ENCODE results near the gene TMC1. TPM values are rescaled to one million over a fixed set of nuclear protein-coding genes. Genes with fewer than 3 reads are reported as not detected.
A peak's percentile ranks its signal among the peaks of the same experiment; 100 is the strongest.
"Not testable (repeated sequence)": the region's sequence is repeated elsewhere in the genome, so short reads cannot be mapped to it uniquely, and the experiment has no call there.

TMC1 gene
- not detected for total RNA-seq

DNA sequence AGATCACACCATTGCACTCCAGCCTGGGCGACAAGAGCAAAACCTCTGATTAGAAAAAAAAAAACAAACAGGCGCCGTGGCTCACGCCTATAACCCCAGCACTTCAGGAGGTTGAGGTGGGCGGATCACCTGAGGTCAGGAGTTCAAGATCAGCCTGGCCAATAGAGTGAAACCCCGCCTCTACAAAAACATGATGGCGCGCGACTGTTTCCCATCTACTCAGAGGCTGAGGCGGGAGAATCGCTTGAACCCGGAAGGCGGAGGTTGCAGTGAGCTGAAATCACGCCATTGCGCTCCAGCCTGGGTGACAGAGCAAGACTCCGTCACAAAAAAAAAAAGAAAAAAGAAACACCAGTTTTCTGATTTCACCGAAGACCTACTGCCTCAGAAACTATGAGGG lies at the start of gene TMC1:
TMC1 (plus strand) TSS at position 193 of the 400 bp plus-strand sequence. CDS start 127,041 bp downstream, outside the sequence.
- H3K36me3 Mint-ChIP-seq, H3K27ac Mint-ChIP-seq: not testable (repeated sequence)
- intact Hi-C loops (cut with micrococcal nuclease), result loop anchor here (10.0 kb wide), 1 partner anchor 607 kb away; the partner anchor contains the start of genes ABHD17B and C9orf85

DNA sequence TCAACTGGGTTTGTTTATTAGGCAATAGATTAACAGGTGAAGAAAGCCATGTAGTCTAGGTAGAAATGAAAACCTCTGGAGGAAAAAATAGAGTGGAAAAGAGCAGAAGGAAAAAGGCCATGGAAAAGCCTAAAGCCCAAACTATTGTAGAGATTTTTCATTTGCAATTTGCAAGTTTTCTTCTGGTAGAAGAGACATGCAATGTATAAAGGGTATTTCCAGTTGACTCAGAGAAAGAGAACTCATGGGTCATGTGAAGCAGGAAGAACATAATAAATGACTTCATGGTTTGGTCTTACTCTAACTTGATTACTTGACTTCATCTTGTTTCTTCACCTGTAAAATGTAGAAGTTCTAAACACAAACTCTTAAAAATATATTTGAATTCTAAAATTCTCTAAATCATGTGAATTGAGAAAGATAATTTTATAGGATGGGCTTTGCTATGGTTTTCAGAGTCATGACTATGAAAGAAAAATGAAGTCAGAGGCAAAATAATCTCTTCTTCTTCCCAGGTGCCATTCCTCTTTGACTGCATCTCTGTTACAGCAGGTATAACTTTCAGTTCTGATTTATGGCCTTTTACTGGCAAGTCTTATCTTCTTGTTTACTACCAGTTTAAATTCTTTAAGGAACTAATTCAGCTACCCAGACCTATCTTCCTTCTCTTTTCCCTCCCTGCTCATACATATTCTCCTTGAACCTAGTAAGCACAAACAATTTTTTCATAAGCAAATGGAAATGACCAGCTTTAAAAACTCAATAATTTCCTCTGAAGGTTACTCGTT lies 47.7 kb upstream of the TMC1 start:
- Mint-ChIP-seq H3K4me3 (no peak overlapping the region), H3K9me3 (no peaks in the 10 kb centered on the region), H3K4me1 (ENCODE audit: low read depth) (peaks cover 41% of the 10 kb centered on the region), H3K27me3 (no peaks in the 10 kb centered on the region), H3K27ac (peak overlapping the region; percentile 79), H3K36me3 (no peaks in the 10 kb centered on the region)
- ChIA-PET POLR2A (no interaction called here), CTCF (no interaction called here)
- intact Hi-C loops (cut with micrococcal nuclease), result loop anchor here (1.0 to 10.0 kb wide), 6 partner anchors 29 to 689 kb away; partner anchors contain the start of genes ABHD17B, ANXA1 and C9orf85
- DNase-seq, result no peak

More for the DNA sequence above, at the start of gene TMC1:
- DNase-seq, CTCF ChIA-PET, H3K9me3 Mint-ChIP-seq, H3K27me3 Mint-ChIP-seq, H3K4me3 Mint-ChIP-seq, POLR2A ChIA-PET: not testable (repeated sequence)
- peaks cover 17% of the 10 kb centered on the region for H3K4me1 Mint-ChIP-seq (ENCODE audit: low read depth)

DNA sequence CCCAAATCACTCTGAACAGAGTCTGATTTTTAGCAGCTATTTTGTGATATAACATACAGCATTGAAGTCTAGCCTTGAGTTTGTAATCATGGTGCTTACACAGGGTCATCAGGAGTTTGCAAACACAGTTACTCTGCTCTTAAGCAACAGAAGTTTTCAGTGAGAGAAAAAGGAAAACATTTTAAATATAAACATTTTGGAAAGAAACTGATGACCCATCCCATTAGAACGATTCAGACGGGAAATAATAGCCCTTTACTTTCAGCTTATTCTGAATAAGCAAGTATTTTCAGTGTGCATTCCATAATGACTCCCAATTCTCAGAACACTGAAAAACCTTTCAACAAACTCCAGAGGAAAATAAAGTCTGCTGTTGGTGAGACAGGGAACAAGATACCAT lies 46.7 kb upstream of the TMC1 start:
- Mint-ChIP-seq H3K4me1 (ENCODE audit: low read depth) (peaks cover 49% of the 10 kb centered on the region), H3K9me3 (no peaks in the 10 kb centered on the region)

DNA sequence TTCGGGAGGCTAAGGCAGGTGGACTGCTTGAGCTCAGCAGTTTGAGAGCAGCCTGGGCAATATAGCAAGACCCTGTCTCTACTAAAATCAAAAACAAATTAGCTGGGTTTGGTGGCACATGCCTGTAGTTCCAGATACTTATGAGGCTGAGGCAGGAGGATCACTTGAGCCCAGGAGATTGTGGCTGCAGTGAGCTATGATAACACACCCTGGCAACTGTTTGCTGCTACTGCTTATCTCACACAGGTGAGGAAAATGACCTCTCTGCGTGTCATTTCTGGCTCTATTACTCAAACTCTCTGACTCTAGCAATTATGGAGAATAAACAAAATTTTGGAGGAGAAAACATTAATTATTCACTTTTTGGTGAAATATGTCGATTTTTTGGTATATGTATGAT lies 45.3 kb upstream of the TMC1 start:
- CTCF ChIA-PET, result no interaction called here
- no peaks in the 10 kb centered on the region for H3K36me3 Mint-ChIP-seq

More for the DNA sequence above, 46.7 kb upstream of the TMC1 start:
- ChIA-PET POLR2A (no interaction called here), CTCF (interaction anchor here (1.0 kb wide), 1 partner anchor 117 kb away, joined by 3 read pairs; no protein-coding TSS in a partner anchor)
- no peak for DNase-seq
- Mint-ChIP-seq H3K27me3 (no peaks in the 10 kb centered on the region), H3K27ac (no peak overlapping the region), H3K4me3 (no peak overlapping the region), H3K36me3 (no peaks in the 10 kb centered on the region)
- intact Hi-C loops (cut with micrococcal nuclease), result loop anchor here (10.0 kb wide), 4 partner anchors 110 to 690 kb away; partner anchors contain the start of genes ABHD17B, ANXA1 and C9orf85

DNA sequence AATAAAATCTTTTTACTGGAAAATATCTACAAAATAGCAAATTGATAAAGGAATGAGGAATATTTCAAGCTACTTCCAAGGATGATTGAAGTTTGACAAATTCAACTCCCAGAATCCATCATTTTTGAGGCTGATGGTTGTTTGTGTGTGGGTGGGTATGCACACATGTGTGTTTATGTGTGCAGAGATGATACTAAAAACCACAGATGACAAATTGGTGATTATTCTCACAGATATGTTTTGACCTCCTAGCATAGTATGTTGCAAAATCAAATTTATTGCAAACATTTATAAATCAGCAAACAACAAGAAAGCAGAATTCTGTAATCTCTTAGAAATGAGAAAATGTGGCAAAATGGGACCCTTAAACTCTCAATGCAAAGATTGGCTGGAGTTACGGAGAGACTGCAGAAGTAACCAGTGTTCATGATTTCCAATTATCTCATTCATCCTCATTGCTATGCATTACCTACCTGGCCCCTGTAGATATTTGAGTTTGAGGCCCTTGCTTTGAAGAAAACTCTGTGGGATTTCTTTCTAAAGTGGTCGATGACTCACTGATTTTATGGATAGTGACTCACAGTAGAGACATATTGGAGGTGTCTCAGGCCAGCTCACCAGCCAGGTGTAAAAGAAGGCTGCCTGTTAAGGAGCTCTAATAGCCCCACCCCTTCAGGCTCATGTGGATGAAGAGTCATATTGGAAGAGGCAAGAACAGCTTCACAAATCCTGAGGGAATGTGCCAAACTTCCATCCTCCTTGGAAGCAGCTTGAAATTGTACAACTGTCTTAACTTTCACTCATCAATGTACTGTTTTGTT lies 44.6 kb upstream of the TMC1 start:
- Mint-ChIP-seq H3K27ac (peak overlapping the region; percentile 62), H3K36me3 (no peaks in the 10 kb centered on the region), H3K27me3 (no peaks in the 10 kb centered on the region), H3K9me3 (no peaks in the 10 kb centered on the region), H3K4me3 (peak overlapping the region; percentile 33), H3K4me1 (ENCODE audit: low read depth) (peaks cover 46% of the 10 kb centered on the region)
- ChIA-PET POLR2A (no interaction called here), CTCF (no interaction called here)
- peak; percentile 58 for DNase-seq
- intact Hi-C loops (cut with micrococcal nuclease), result loop anchor here (1.0 to 10.0 kb wide), 9 partner anchors 32 to 692 kb away; partner anchors contain the start of genes ABHD17B, ANXA1, C9orf85 and ZFAND5

More for the DNA sequence above, 45.3 kb upstream of the TMC1 start:
- no peaks in the 10 kb centered on the region for H3K9me3 Mint-ChIP-seq
- peak overlapping the region; percentile 49 for H3K27ac Mint-ChIP-seq
- intact Hi-C loops (cut with micrococcal nuclease), result loop anchor here (2.0 to 10.0 kb wide), 5 partner anchors 87 to 691 kb away; partner anchors contain the start of genes ABHD17B, ANXA1 and C9orf85
- POLR2A ChIA-PET, result no interaction called here
- DNase-seq, result no peak
- peaks cover 49% of the 10 kb centered on the region for H3K4me1 Mint-ChIP-seq (ENCODE audit: low read depth)
- H3K27me3 Mint-ChIP-seq, result no peaks in the 10 kb centered on the region
- no peak overlapping the region for H3K4me3 Mint-ChIP-seq

DNA sequence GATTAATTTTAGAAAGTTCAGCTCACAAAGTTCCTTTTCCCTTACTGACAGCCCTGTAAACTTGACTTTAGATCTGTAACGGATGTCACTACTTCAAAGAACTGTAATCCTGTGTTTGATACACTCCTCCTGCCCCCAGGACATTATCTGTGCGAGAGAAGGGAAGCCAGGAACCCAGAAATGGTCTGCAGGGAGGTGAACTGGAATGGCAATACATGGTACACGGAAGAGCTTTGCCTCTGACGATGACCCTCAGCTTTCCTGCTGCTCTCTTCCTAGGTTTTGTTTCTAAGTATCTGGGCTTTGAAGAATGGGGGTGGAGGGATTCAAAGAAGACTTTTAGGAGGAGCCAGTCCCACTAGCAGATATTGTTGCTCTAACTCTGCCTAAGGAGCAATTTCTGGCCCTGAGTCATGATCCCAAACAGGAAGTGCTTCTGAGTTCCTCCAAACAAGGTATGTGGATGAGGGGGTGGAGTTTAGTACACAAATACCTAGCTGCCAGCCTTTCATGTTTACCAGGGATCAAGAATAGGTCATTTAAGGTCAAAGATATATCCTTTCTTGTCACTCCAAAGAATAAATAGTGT lies 43.4 kb upstream of the TMC1 start:
- CTCF ChIA-PET, result no interaction called here
- peak; percentile 39 for DNase-seq
- intact Hi-C loops (cut with micrococcal nuclease), result loop anchor here (1.0 to 10.0 kb wide), 9 partner anchors 31 to 693 kb away; partner anchors contain the start of genes ABHD17B, ANXA1, C9orf85 and ZFAND5
- POLR2A ChIA-PET, result no interaction called here
- Mint-ChIP-seq H3K4me1 (ENCODE audit: low read depth) (peaks cover 41% of the 10 kb centered on the region), H3K27ac (peak overlapping the region; percentile 23), H3K36me3 (no peaks in the 10 kb centered on the region), H3K4me3 (no peak overlapping the region), H3K27me3 (no peaks in the 10 kb centered on the region), H3K9me3 (no peaks in the 10 kb centered on the region)

DNA sequence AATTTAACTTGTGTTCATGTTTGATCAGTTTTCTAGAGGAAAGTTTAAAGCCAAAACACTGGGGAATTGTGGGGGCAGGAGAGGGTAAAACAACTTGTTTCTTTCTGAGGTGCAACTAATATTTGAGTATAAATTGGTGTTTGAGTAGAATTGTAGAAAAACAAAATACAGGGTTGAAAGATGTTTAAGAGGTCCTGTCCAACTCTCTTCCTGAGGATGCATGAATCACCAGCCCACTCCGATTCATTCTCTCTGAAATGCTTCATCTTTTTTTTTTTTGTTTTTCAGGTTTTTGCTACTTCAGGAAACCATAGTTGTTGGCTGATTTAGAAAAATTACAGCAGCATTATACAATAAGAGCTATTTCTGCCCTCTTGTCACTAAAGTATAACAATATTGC lies 42.4 kb upstream of the TMC1 start:
- Mint-ChIP-seq H3K27ac (peak overlapping the region; percentile 34), H3K4me3 (no peak overlapping the region), H3K9me3 (no peaks in the 10 kb centered on the region), H3K27me3 (no peaks in the 10 kb centered on the region), H3K36me3 (no peaks in the 10 kb centered on the region), H3K4me1 (ENCODE audit: low read depth) (peaks cover 34% of the 10 kb centered on the region)
- ChIA-PET CTCF (no interaction called here), POLR2A (no interaction called here)
- intact Hi-C loops (cut with micrococcal nuclease), result loop anchor here (10.0 kb wide), 4 partner anchors 106 to 694 kb away; partner anchors contain the start of genes ABHD17B, ANXA1 and C9orf85
- no peak for DNase-seq

DNA sequence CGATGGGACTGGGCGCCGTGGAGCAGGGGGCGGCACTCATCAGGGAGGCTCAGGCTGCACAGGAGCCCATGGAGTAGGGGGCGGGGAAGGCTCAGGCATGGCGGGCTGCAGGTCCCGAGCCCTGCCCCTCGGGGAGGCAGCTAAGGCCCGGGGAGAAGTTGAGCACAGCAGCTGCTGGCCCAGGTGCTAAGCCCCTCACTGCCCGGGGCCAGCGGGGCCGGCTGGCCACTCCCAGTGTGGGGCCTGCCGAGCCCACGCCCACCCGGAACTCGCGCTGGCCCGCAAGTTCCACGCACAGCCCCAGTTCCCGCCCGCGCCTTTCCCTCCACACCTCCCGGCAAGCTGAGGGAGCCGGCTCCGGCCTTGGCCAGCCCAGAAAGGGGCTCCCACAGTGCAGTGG lies 41.1 kb upstream of the TMC1 start:
- CTCF ChIA-PET; intact Hi-C loops (cut with micrococcal nuclease); POLR2A ChIA-PET; H3K27ac Mint-ChIP-seq; H3K4me3 Mint-ChIP-seq; H3K36me3 Mint-ChIP-seq; DNase-seq; H3K9me3 Mint-ChIP-seq; H3K27me3 Mint-ChIP-seq: not testable (repeated sequence)
- H3K4me1 Mint-ChIP-seq (ENCODE audit: low read depth), result peaks cover 28% of the 10 kb centered on the region

DNA sequence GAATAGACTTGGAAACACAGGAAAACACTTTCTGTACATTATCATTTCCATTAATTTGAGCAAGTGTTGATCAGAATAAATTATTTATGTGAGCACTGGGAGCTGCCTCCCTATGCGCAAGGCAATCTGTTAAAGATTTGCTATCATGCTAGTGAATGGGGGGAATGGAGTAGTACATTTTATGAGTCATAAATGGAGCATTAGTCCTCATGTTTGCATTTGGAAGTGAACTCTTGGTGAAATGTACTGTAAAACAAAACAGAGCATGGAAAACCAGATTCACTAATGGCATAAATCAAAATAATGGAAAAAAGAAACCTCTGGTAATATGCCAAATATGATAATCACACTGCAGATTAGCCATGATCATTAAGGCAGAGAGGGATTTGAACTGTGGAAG lies 40.5 kb upstream of the TMC1 start:
- no peaks in the 10 kb centered on the region for H3K36me3 Mint-ChIP-seq
- ChIA-PET POLR2A (no interaction called here), CTCF (no interaction called here)
- no peaks in the 10 kb centered on the region for H3K27me3 Mint-ChIP-seq
- no peaks in the 10 kb centered on the region for H3K9me3 Mint-ChIP-seq
- DNase-seq, result no peak
- intact Hi-C loops (cut with micrococcal nuclease), result no loop called here
- no peak overlapping the region for H3K27ac Mint-ChIP-seq
- H3K4me1 Mint-ChIP-seq (ENCODE audit: low read depth), result peaks cover 28% of the 10 kb centered on the region
- H3K4me3 Mint-ChIP-seq, result no peak overlapping the region

DNA sequence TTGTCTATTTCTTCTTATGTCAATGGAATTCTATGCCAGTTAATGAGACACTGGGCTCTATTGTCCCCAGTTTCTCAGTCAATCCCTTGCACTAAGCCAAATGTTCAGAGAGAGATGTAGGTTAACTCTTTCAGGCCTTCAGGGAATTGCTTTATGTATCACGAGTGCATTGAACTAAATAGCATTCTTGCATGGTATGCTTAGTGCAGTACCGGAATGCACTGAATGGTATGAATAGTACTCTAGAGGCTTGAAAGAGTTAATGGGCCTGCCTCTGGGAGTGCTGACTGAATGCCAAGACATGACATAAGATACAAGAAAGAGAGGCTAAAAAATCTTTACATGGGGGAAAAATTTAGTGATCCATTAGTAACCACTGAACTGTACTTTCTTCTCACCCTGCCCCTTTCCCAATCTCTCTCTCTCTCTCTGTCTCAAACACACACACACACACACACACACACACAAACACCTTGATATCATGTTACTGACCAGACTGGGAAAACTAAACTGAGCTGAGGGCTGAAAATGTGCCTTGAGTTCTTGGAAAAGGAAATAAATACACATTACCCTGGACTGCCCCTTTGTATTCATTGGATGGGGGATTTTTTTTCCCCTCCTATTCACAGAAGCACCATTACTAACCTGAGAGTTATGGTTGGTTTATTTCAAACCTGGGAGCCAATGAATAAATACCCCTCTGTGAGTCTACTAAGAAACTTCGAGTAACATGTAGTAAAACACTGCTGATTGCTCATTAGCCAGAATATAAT lies 35.4 kb upstream of the TMC1 start:
- no peaks in the 10 kb centered on the region for H3K9me3 Mint-ChIP-seq
- POLR2A ChIA-PET, result no interaction called here
- no peak overlapping the region for H3K4me3 Mint-ChIP-seq
- no peaks in the 10 kb centered on the region for H3K36me3 Mint-ChIP-seq
- H3K4me1 Mint-ChIP-seq (ENCODE audit: low read depth), result no peaks in the 10 kb centered on the region
- intact Hi-C loops (cut with micrococcal nuclease), result no loop called here
- H3K27me3 Mint-ChIP-seq, result peaks cover 1% of the 10 kb centered on the region
- no peak for DNase-seq
- CTCF ChIA-PET, result no interaction called here
- no peak overlapping the region for H3K27ac Mint-ChIP-seq

DNA sequence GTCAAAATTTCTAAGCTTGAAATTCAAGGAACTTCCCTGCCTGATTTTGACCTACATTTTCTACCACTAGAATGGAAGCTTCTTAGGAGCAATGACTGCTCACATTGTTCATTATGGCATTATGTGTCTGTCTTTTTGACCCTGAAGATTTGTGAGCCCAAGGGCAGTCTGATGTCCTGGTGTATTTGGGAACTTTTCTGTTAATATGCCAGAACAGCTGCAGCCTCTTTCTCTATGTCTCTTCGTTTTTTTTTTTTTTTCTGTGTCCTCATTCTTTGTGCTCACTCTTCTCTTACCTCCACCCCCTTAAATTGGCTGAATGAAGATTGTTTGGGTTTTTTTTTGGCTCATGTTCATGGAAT lies 34.8 kb upstream of the TMC1 start:
- CTCF ChIA-PET, result no interaction called here
- Mint-ChIP-seq H3K27me3 (peaks cover 1% of the 10 kb centered on the region), H3K9me3 (no peaks in the 10 kb centered on the region), H3K4me1 (ENCODE audit: low read depth) (no peaks in the 10 kb centered on the region), H3K4me3 (no peak overlapping the region), H3K36me3 (no peaks in the 10 kb centered on the region), H3K27ac (no peak overlapping the region)
- POLR2A ChIA-PET, result no interaction called here
- intact Hi-C loops (cut with micrococcal nuclease), result no loop called here
- DNase-seq, result no peak

Data from activated CD4-positive, alpha-beta memory T cell treated with anti-CD3 and anti-CD28 coated beads for 36 hours (primary cell).